GM19351 (cell line): ENCODE measurements around the gene STARD7.

Source experiments
- ATAC-seq: cut with Tn5 transposase; IDR thresholded peaks from one replicate; pipeline ENCODE4 v1.9.1; 2021; ENCODE audit warnings: mild to moderate bottlenecking, moderate library complexity; ENCODE audit not compliant: unreplicated experiment

STARD7 gene

GRCh38 chr2:96202152-96202854 lies 6.3 kb downstream of the STARD7 start:
- ATAC-seq: no peak

- ATAC-seq: no peak
These were observed 7.3 kb downstream of the STARD7 start for GRCh38 chr2:96201338-96201737.

- no peak for ATAC-seq
These were observed 9.7 kb downstream of the STARD7 start for GRCh38 chr2:96198921-96199320.

GRCh38 chr2:96197546-96198255 lies 10.9 kb downstream of the STARD7 start:
- no peak for ATAC-seq

GRCh38 chr2:96195410-96196066 lies 13.1 kb downstream of the STARD7 start:
- no peak for ATAC-seq

GRCh38 chr2:96191937-96192670 lies 16.5 kb downstream of the STARD7 start:
- ATAC-seq: no peak

- ATAC-seq: no peak
These were observed 19.7 kb downstream of the STARD7 start for GRCh38 chr2:96188821-96189526.

GRCh38 chr2:96186562-96186961 lies 22.1 kb downstream of the STARD7 start:
- ATAC-seq: no peak

GRCh38 chr2:96185516-96185915 lies 23.1 kb downstream of the STARD7 start:
- ATAC-seq: no peak

- ATAC-seq: no peak
These were observed 23.6 kb downstream of the STARD7 start for GRCh38 chr2:96184989-96185388.

- ATAC-seq: no peak
These were observed 24.4 kb downstream of the STARD7 start for GRCh38 chr2:96184188-96184587.

GRCh38 chr2:96181529-96181928 lies 27.1 kb downstream of the STARD7 start:
- no peak for ATAC-seq

GRCh38 chr2:96180521-96180920 lies 28.1 kb downstream of the STARD7 start:
- no peak for ATAC-seq

GRCh38 chr2:96180002-96180401 lies 28.6 kb downstream of the STARD7 start:
- ATAC-seq: no peak

GRCh38 chr2:96176661-96177060 lies 32.0 kb downstream of the STARD7 start:
- no peak for ATAC-seq

- no peak for ATAC-seq
These were observed 32.7 kb downstream of the STARD7 start for GRCh38 chr2:96175951-96176350.

GRCh38 chr2:96174251-96175144 lies 34.1 kb downstream of the STARD7 start:
- ATAC-seq: peak; percentile 70

GRCh38 chr2:96171831-96172230 lies 36.8 kb downstream of the STARD7 start:
- no peak for ATAC-seq

- ATAC-seq: no peak
These were observed 38.0 kb downstream of the STARD7 start for GRCh38 chr2:96170626-96171025.
